Measurements from ENCODE around the gene STX11. TPM values are rescaled to one million over a fixed set of nuclear protein-coding genes. Genes with fewer than 3 reads are reported as not detected.
A peak's percentile ranks its signal among the peaks of the same experiment; 100 is the strongest.
"Not testable (repeated sequence)": the region's sequence is repeated elsewhere in the genome, so short reads cannot be mapped to it uniquely, and the experiment has no call there.

STX11 gene
- total RNA-seq, 1 experiment from 2014 or later: not detected

GRCh38 chr6:144174006-144174405 is 23.7 kb downstream of the STX11 start:
- DNase-seq (ENCODE audit: low spot score): no peak

GRCh38 chr6:144176043-144176442 is 25.7 kb downstream of the STX11 start:
- DNase-seq (ENCODE audit: low spot score): no peak

GRCh38 chr6:144177726-144178125 is 27.4 kb downstream of the STX11 start:
- DNase-seq (ENCODE audit: low spot score): no peak

GRCh38 chr6:144178323-144178722 is 28.0 kb downstream of the STX11 start:
- no peak for DNase-seq (ENCODE audit: low spot score)

GRCh38 chr6:144179237-144179636 is 28.9 kb downstream of the STX11 start:
- no peak for DNase-seq (ENCODE audit: low spot score)

GRCh38 chr6:144179828-144180227 is 29.5 kb downstream of the STX11 start:
- no peak for DNase-seq (ENCODE audit: low spot score)

GRCh38 chr6:144180354-144180753 is 30.0 kb downstream of the STX11 start:
- DNase-seq (ENCODE audit: low spot score): not testable (repeated sequence)

- no peak for DNase-seq (ENCODE audit: low spot score)
Measured at GRCh38 chr6:144181639-144182038, 31.3 kb downstream of the STX11 start.

GRCh38 chr6:144184186-144184585 is 33.9 kb downstream of the STX11 start:
- not testable (repeated sequence) for DNase-seq (ENCODE audit: low spot score)

- no peak for DNase-seq (ENCODE audit: low spot score)
Measured at GRCh38 chr6:144185133-144185836, 35.0 kb downstream of the STX11 start.

GRCh38 chr6:144186817-144187625 is 36.7 kb downstream of the STX11 start:
- DNase-seq (ENCODE audit: low spot score): no peak

- DNase-seq (ENCODE audit: low spot score): no peak
Measured at GRCh38 chr6:144189351-144189750, 39.0 kb downstream of the STX11 start.

GRCh38 chr6:144190080-144190479 is 39.8 kb downstream of the STX11 start:
- DNase-seq (ENCODE audit: low spot score): no peak

GRCh38 chr6:144190593-144190992 is 40.3 kb downstream of the STX11 start:
- no peak for DNase-seq (ENCODE audit: low spot score)

GRCh38 chr6:144193181-144193580 is 42.9 kb downstream of the STX11 start:
- no peak for DNase-seq (ENCODE audit: low spot score)

GRCh38 chr6:144194293-144194810 is 44.0 kb downstream of the STX11 start:
- DNase-seq (ENCODE audit: low spot score): no peak

- peak; percentile 42 for DNase-seq (ENCODE audit: low spot score)
Measured at GRCh38 chr6:144195671-144196270, 45.5 kb downstream of the STX11 start.

- no peak for DNase-seq (ENCODE audit: low spot score)
Measured at GRCh38 chr6:144197919-144198318, 47.6 kb downstream of the STX11 start.

GRCh38 chr6:144202879-144203468 is 52.7 kb downstream of the STX11 start:
- no peak for DNase-seq (ENCODE audit: low spot score)

GRCh38 chr6:144211160-144211559 is 60.8 kb downstream of the STX11 start:
- DNase-seq (ENCODE audit: low spot score): no peak

- DNase-seq (ENCODE audit: low spot score): no peak
Measured at GRCh38 chr6:144213315-144213714, 63.0 kb downstream of the STX11 start.

GRCh38 chr6:144214029-144214428 is 63.7 kb downstream of the STX11 start:
- no peak for DNase-seq (ENCODE audit: low spot score)

All from HT-29 (cell line).